GM12878 (cell line): Measurements from ENCODE around the gene SYNE4. TPM values are rescaled to one million over a fixed set of nuclear protein-coding genes. Genes with fewer than 3 reads are reported as not detected.

Experiments used
- ATAC-seq: fragments of 200-7000 bp; cut with Tn5 transposase; 3 replicates; pipeline ENCODE4 v1.9.1; 2020; ENCODE audit warnings: mild to moderate bottlenecking, moderate library complexity
- BruUV-seq: library from RNA; stranded (reverse); fragments of 400-500 nt; replicated peaks from 2 replicates; lab custom pipeline; 2021; lab: Mats Ljungman, UMichigan
- CTCF ChIA-PET: fragments of 300-600 bp; sonication (Branson Sonifier 250); formaldehyde crosslinking; extraction: SDS; loops from one replicate; lab custom pipeline; 2021; ENCODE audit warnings: inconsistent platforms; lab: Yijun Ruan, JAX
- POLR2A ChIA-PET: fragments of 350-600 bp; formaldehyde crosslinking; extraction: SDS; loops from one replicate; lab custom pipeline; 2021; ENCODE audit warnings: inconsistent platforms; lab: Charles Lee
- RAD21 ChIA-PET: fragments of 300-600 bp; sonication (Branson Sonifier 250); formaldehyde crosslinking; loops from one replicate; lab custom pipeline; 2023; ENCODE audit warnings: antibody characterized with exemption; ENCODE audit not compliant: unreplicated experiment; lab: Charles Lee
- SMC1A ChIA-PET: fragments of 300-600 bp; sonication (Branson Sonifier 250); formaldehyde crosslinking; loops from one replicate; lab custom pipeline; 2023; ENCODE audit not compliant: unreplicated experiment, uncharacterized antibody; lab: Charles Lee
- DNase-seq: peaks from one replicate; pipeline ENCODE4 v3.0.0-alpha.2; 2011; ENCODE audit warnings: low read depth, low spot score
- FAIRE-seq: peaks from 3 replicates; lab custom pipeline; 2011; peaks lifted over from hg19 to GRCh38; lab: Jason Lieb, UNC
- H2AFZ ChIP-seq: 2 replicates; pipeline ENCODE4 v1.6.0; 2011; ENCODE audit warnings: low read depth, low read length, control low read depth; ENCODE audit not compliant: control insufficient read depth
- H3K27ac ChIP-seq: 2 replicates; pipeline ENCODE4 v1.5.1; 2011; ENCODE audit warnings: control low read depth; ENCODE audit not compliant: control insufficient read depth, insufficient read depth
- H3K27me3 ChIP-seq, 2 experiments: replicated peaks in 1 of 2; 2 replicates each; pipeline versions ENCODE4 v1.6.0 to v1.6.1; 2011; ENCODE audit warnings: low read length in 1 of 2; ENCODE audit not compliant: control insufficient read depth in 2 of 2, insufficient read depth in 2 of 2
- H3K36me3 ChIP-seq, 2 experiments: 2 replicates each; pipeline ENCODE4 v1.5.1; 2011; ENCODE audit warnings: low read length in 1 of 2; ENCODE audit not compliant: control insufficient read depth in 2 of 2, insufficient read depth in 2 of 2
- H3K4me1 ChIP-seq: 2 replicates; pipeline ENCODE4 v1.6.1; 2011; ENCODE audit warnings: mild to moderate bottlenecking, low read length, moderate library complexity, mixed read lengths; ENCODE audit not compliant: control insufficient read depth, insufficient read depth
- H3K4me2 ChIP-seq: 2 replicates; pipeline ENCODE4 v1.6.0; 2011; ENCODE audit warnings: control low read depth; ENCODE audit not compliant: control insufficient read depth, insufficient read depth
- H3K4me3 ChIP-seq: fragments of 200-600 bp; sonication (generic); 2 replicates; pipeline ENCODE4 v1.5.1; 2016
- H3K79me2 ChIP-seq: 2 replicates; pipeline ENCODE4 v1.6.0; 2011; ENCODE audit warnings: low read length; ENCODE audit not compliant: control insufficient read depth, insufficient read depth
- H3K9ac ChIP-seq: 2 replicates; pipeline ENCODE4 v1.8.0; 2011; ENCODE audit warnings: low read length, control low read depth, mixed read lengths; ENCODE audit not compliant: control insufficient read depth, insufficient read depth
- H3K9me3 ChIP-seq: replicated peaks from 3 replicates; pipeline ENCODE4 v1.5.1; 2011; ENCODE audit warnings: mild to moderate bottlenecking, low read length; ENCODE audit not compliant: control insufficient read depth, insufficient read depth
- H4K20me1 ChIP-seq: 2 replicates; pipeline ENCODE4 v1.6.0; 2011; ENCODE audit not compliant: control insufficient read depth, insufficient read depth
- CBFB ChIP-seq: IDR thresholded peaks from 2 replicates; pipeline ENCODE4 v1.6.1; 2016; ENCODE audit warnings: antibody characterized with exemption, low read depth
- CEBPZ ChIP-seq: fragments of 150-350 bp; IDR thresholded peaks from 2 replicates; pipeline ENCODE4 v1.6.1; 2016; ENCODE audit warnings: low read depth, low read length
- E2F8 ChIP-seq: fragments of 450-650 bp; IDR thresholded peaks from 2 replicates; pipeline ENCODE4 v1.6.1; 2018; ENCODE audit warnings: mild to moderate bottlenecking, low read depth, moderate library complexity; ENCODE audit not compliant: partially characterized antibody
- EP300 ChIP-seq, 2 experiments: fragments of 150-350 bp in 1 of 2; IDR thresholded peaks; 2 replicates each; pipeline ENCODE4 v1.6.1; 2011 to 2012; ENCODE audit warnings: low read depth in 2 of 2, low read length in 2 of 2, borderline replicate concordance in 1 of 2, improper control_type of control experiment in 1 of 2, inconsistent platforms in 1 of 2; ENCODE audit not compliant: control insufficient read depth in 1 of 2
- KAT2A ChIP-seq: conservative IDR thresholded peaks from 2 replicates; pipeline ENCODE4 v1.6.1; 2011; ENCODE audit warnings: low read depth, low read length; ENCODE audit not compliant: control insufficient read depth
- TAF1 ChIP-seq: IDR thresholded peaks from 2 replicates; pipeline ENCODE4 v1.6.1; 2011; ENCODE audit warnings: mild to moderate bottlenecking, low read depth, low read length, borderline replicate concordance
- YY1 ChIP-seq: IDR thresholded peaks from 2 replicates; pipeline ENCODE4 v1.6.1; 2011; ENCODE audit warnings: low read depth, mild to moderate bottlenecking, low read length
- WGBS: methylation state at CpG from one replicate; pipeline ENCODE4 v1.1.6; 2016; ENCODE audit warnings: low lambda C conversion rate; ENCODE audit not compliant: insufficient replicate concordance, insufficient coverage; ENCODE audit errors: missing lambda C conversion rate; 5-methylcytosine and 5-hydroxymethylcytosine counted together
- in situ Hi-C: fragments of 300-500 bp; cut with MboI; formaldehyde crosslinking; loops from 9 replicates; pipeline ENCODE4 v1.14.3; 2018; ENCODE audit warnings: mixed read lengths
- intact Hi-C: fragments of 100-400 bp; cut with micrococcal nuclease; formaldehyde crosslinking; loops from one replicate; pipeline ENCODE4 v1.14.2; 2022; ENCODE audit not compliant: unreplicated experiment
- polyA plus RNA-seq, 11 experiments: library from polyadenylated mRNA; depleted of rRNA in 4 of 11; unstranded in 6 of 11; stranded (reverse) in 5 of 11; fragments of >200 nt; fragmentation: Nextera tagmentation in 4 of 11; fragmentation: Illumina TruSeq in 1 of 11; extraction: Ambion mirVana in 4 of 11; extraction: Trizol in 1 of 11; gene quantifications; 1 replicate in 1 of 11; 2 replicates in 10 of 11; pipeline versions ENCODE4 v1.2.1 to v1.2.3, GENCODE V29; 2011 to 2016; ENCODE audit warnings: inconsistent platforms in 2 of 11, missing spikeins in 2 of 11, low read depth in 1 of 11
- total RNA-seq, 4 experiments: library from RNA; depleted of rRNA in 3 of 4; stranded (reverse); fragments of >200 nt in 3 of 4; fragmentation: Illumina TruSeq in 1 of 4; extraction: Trizol in 1 of 4; gene quantifications; 2 replicates each; pipeline versions ENCODE4 v1.2.1 to v1.2.3, GENCODE V29; 2013 to 2021
- TF ChIP-seq, protein P1 (sequence below): fragments of 450-650 bp; conservative IDR thresholded peaks from 2 replicates; pipeline ENCODE4 v1.6.1; 2017; ENCODE audit warnings: mild to moderate bottlenecking, moderate library complexity
- TF ChIP-seq, protein P2 (sequence below): fragments of 450-650 bp; IDR thresholded peaks from 2 replicates; pipeline ENCODE4 v1.6.1; 2016; ENCODE audit warnings: mild to moderate bottlenecking

The SYNE4 gene
- total and polyA plus RNA-seq, 10 of the 15 experiments (the other 5 are each of a cell fraction or from before 2014, with no cell fraction given): 0.35 to 1.2 (median 0.71) TPM

- no peak overlapping the region for H3K4me2 ChIP-seq
- no peaks in the 10 kb centered on the region for H3K36me3 ChIP-seq
- no peak for DNase-seq
- FAIRE-seq: no peak
- no peak overlapping the region for H3K9ac ChIP-seq
- H3K4me1 ChIP-seq: peaks cover 12% of the 10 kb centered on the region
- ATAC-seq: no peak
- intact Hi-C loops: no loop called here
- BruUV-seq: no TSS peak
- RAD21 ChIA-PET: no interaction called here
- no peaks in the 10 kb centered on the region for H3K9me3 ChIP-seq
- peaks cover 0 to 2% of the 10 kb centered on the region in 2 experiments; a peak in 3 of 4 replicates for H3K27me3 ChIP-seq
- in situ Hi-C loops: no loop called here
- H3K79me2 ChIP-seq: no peaks in the 10 kb centered on the region
- CTCF ChIA-PET: no interaction called here
- H2AFZ ChIP-seq: no peak overlapping the region
- H3K27ac ChIP-seq: no peak overlapping the region
- 84% methylated on average over 2 of the region's 3 CpGs for WGBS
- SMC1A ChIA-PET: interaction anchor here (0.6 kb wide), 1 partner anchor 116 kb away, joined by 4 read pairs; no protein-coding TSS in a partner anchor
- no peak overlapping the region for H3K4me3 ChIP-seq
- H4K20me1 ChIP-seq: no peaks in the 10 kb centered on the region
- POLR2A ChIA-PET: no interaction called here
- TF ChIP-seq KAT2A (no peak), CEBPZ (no peak), TAF1 (no peak), E2F8 (no peak), YY1 (no peak), EP300 (IDR thresholded peaks at IDR 0.05; ENCODE audit: borderline replicate concordance in 1 of 2, control insufficient read depth in 1 of 2, low read depth in 2 of 2, low read length in 2 of 2) (no peak), CBFB (no peak)
- TF ChIP-seq, protein P1, sequence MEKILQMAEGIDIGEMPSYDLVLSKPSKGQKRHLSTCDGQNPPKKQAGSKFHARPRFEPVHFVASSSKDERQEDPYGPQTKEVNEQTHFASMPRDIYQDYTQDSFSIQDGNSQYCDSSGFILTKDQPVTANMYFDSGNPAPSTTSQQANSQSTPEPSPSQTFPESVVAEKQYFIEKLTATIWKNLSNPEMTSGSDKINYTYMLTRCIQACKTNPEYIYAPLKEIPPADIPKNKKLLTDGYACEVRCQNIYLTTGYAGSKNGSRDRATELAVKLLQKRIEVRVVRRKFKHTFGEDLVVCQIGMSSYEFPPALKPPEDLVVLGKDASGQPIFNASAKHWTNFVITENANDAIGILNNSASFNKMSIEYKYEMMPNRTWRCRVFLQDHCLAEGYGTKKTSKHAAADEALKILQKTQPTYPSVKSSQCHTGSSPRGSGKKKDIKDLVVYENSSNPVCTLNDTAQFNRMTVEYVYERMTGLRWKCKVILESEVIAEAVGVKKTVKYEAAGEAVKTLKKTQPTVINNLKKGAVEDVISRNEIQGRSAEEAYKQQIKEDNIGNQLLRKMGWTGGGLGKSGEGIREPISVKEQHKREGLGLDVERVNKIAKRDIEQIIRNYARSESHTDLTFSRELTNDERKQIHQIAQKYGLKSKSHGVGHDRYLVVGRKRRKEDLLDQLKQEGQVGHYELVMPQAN: no peak
- TF ChIP-seq, protein P2, sequence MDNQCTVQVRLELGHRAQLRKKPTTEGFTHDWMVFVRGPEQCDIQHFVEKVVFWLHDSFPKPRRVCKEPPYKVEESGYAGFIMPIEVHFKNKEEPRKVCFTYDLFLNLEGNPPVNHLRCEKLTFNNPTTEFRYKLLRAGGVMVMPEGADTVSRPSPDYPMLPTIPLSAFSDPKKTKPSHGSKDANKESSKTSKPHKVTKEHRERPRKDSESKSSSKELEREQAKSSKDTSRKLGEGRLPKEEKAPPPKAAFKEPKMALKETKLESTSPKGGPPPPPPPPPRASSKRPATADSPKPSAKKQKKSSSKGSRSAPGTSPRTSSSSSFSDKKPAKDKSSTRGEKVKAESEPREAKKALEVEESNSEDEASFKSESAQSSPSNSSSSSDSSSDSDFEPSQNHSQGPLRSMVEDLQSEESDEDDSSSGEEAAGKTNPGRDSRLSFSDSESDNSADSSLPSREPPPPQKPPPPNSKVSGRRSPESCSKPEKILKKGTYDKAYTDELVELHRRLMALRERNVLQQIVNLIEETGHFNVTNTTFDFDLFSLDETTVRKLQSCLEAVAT: no peak
These were observed 19.8 kb downstream of the SYNE4 start for GRCh38 chr19:35988824-35989223.
